ENCODE data around the gene LRRC23.
"Not testable (repeated sequence)": the region's sequence is repeated elsewhere in the genome, so short reads cannot be mapped to it uniquely, and the experiment has no call there.

The LRRC23 gene

DNA sequence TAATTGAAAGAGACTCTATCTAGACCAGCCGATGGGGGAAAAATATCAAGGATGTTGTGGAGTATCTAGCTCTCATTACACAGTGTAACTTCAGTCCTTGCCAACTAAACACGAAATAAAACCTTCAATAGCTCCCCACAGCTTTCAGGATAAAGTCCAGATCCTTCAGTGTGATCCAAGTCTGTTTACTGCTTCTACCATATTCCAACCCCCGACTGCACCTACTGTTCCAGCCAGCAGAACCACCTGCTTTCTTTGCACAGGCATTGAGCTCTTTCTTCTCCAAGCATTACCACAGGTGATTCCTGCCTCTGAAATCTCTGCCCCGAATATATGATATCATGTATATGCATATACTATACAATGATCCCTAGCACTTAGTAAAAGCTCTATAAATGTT, 2.2 kb upstream of the LRRC23 start:
- no peak for DNase-seq (ENCODE audit: low read depth)
- no peak overlapping the region for H3K4me3 ChIP-seq (ENCODE audit: low read depth, low read length)
- TF ChIP-seq, protein P1, sequence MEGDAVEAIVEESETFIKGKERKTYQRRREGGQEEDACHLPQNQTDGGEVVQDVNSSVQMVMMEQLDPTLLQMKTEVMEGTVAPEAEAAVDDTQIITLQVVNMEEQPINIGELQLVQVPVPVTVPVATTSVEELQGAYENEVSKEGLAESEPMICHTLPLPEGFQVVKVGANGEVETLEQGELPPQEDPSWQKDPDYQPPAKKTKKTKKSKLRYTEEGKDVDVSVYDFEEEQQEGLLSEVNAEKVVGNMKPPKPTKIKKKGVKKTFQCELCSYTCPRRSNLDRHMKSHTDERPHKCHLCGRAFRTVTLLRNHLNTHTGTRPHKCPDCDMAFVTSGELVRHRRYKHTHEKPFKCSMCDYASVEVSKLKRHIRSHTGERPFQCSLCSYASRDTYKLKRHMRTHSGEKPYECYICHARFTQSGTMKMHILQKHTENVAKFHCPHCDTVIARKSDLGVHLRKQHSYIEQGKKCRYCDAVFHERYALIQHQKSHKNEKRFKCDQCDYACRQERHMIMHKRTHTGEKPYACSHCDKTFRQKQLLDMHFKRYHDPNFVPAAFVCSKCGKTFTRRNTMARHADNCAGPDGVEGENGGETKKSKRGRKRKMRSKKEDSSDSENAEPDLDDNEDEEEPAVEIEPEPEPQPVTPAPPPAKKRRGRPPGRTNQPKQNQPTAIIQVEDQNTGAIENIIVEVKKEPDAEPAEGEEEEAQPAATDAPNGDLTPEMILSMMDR (IDR thresholded peaks at IDR 0.05; ENCODE audit: low read depth, low read length), result no peak
- TF ChIP-seq, protein P2, sequence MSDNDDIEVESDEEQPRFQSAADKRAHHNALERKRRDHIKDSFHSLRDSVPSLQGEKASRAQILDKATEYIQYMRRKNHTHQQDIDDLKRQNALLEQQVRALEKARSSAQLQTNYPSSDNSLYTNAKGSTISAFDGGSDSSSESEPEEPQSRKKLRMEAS (IDR thresholded peaks at IDR 0.05; ENCODE audit: low read depth, low read length), result no peak
- TF ChIP-seq POLR2A (IDR thresholded peaks at IDR 0.05; ENCODE audit: extremely low read depth, insufficient read length) (no peak), MYC (IDR thresholded peaks at IDR 0.05; ENCODE audit: low read depth, low read length) (no peak)

DNA sequence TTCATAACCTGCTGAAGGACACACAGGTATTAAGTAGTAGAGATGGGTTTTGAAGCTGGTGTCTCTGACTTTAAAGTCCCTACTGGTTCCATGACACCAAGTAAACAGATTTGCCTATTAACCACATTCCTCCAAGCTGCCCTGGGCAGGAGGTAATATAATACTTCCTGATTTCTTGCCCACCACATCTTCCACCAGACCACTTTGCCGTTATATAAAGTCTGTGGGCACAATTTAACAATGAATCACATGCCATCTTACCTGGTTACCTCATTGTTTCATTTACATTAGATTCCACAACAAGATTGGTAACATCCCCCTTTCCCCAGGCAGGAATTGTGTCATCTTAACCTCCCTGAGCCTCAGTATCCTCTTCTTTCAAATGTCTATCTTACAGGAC, 900 bp upstream of the LRRC23 start:
- TF ChIP-seq, protein P2 (IDR thresholded peaks at IDR 0.05; ENCODE audit: low read depth, low read length), result peak; percentile 31; the same call in 1 of the 2 replicates
- 0 out of 2 replicates have a peak, but pooled peaks have one; percentile 31 for TF ChIP-seq MYC (IDR thresholded peaks at IDR 0.05; ENCODE audit: low read depth, low read length)
- TF ChIP-seq, protein P1 (IDR thresholded peaks at IDR 0.05; ENCODE audit: low read depth, low read length), result no peak
- no peak for TF ChIP-seq POLR2A (IDR thresholded peaks at IDR 0.05; ENCODE audit: extremely low read depth, insufficient read length)
- DNase-seq (ENCODE audit: low read depth), result peak; percentile 71
- H3K4me3 ChIP-seq (ENCODE audit: low read depth, low read length), result no peak overlapping the region

DNA sequence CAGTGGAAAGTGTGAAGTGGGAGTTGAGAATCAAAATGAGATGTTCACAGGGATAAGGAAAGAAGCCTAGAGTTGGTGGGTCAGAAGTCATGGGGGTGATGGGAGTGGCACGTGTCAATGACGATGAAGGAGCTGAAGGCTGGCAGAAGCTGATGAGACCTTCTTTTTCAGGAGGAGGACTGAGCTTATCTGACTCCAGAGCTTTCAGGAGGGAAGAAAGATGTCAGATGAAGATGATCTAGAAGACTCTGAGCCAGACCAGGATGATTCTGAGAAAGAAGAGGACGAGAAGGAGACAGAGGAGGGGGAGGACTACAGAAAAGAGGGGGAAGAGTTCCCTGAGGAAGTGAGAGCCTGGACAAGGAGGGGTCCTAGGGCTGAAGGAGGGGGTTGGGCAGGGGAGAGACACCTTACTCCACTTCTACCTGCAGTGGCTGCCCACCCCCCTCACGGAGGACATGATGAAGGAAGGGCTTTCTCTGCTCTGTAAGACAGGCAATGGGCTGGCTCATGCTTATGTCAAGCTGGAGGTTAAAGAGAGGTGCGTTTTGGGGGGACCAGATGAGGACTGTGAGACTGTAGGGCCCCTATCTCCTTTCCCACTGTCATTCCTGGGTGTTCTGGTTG, 905 bp downstream of the LRRC23 start:
- TF ChIP-seq MYC (IDR thresholded peaks at IDR 0.05; ENCODE audit: low read depth, low read length) (no peak), POLR2A (IDR thresholded peaks at IDR 0.05; ENCODE audit: extremely low read depth, insufficient read length) (no peak)
- TF ChIP-seq, protein P1 (IDR thresholded peaks at IDR 0.05; ENCODE audit: low read depth, low read length), result no peak
- TF ChIP-seq, protein P2 (IDR thresholded peaks at IDR 0.05; ENCODE audit: low read depth, low read length), result no peak
- H3K4me3 ChIP-seq (ENCODE audit: low read depth, low read length), result peak overlapping the region; percentile 59
- DNase-seq (ENCODE audit: low read depth), result no peak

DNA sequence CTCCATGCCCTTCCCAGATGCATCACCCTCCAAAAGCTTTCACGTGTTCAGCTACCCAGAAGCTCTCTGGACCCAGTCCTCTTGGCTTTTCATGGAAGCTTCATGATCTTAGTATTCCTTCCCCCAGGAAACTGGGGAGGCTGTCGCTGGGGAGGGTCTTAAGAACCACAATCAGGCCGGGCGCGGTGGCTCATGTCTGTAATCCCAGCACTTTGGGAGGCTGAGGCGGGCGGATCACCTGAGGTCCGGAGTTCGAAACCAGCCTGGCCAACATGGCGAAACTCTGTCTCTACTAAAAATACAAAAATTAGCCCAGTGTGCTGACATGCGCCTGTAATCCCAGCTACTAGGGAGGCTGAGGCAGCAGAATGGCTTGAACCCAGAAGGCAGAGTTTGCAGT, 3.5 kb downstream of the LRRC23 start:
- not testable (repeated sequence) for H3K4me3 ChIP-seq (ENCODE audit: low read depth, low read length); DNase-seq (ENCODE audit: low read depth)

DNA sequence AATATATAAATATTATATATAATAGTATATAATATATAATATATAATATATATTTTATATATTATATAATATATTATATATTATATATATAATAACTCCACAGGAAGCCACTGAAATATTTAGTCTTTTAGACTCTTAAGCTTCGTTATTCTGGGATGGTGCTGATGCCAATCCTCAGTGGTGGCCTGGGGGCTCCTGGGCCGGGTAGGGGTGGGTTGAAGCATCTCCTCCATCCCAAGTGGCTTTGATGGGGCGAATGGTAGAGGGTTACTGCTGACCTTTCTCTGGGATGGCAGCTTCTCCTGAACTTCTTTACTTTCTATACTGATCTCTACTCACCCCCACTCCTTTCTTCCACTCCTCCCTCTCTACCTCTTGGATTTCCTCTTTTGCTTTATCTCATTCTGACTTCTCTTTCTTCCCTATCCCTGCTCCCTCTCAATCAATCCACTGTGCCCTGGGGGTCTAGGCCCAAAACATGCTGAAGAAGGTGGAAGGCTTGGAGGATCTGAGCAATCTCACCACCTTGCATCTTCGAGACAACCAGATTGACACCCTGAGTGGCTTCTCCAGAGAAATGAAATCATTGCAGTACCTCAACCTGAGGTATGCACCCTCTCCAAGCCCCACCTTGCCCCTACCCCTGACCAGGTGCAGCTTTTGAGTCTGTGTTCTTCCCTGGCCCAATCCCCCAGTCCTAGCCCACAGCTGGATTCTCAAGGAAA, 5.0 kb downstream of the LRRC23 start:
- TF ChIP-seq, protein P1 (IDR thresholded peaks at IDR 0.05; ENCODE audit: low read depth, low read length), result no peak
- TF ChIP-seq POLR2A (IDR thresholded peaks at IDR 0.05; ENCODE audit: extremely low read depth, insufficient read length) (no peak), MYC (IDR thresholded peaks at IDR 0.05; ENCODE audit: low read depth, low read length) (no peak)
- TF ChIP-seq, protein P2 (IDR thresholded peaks at IDR 0.05; ENCODE audit: low read depth, low read length), result no peak
- no peak for DNase-seq (ENCODE audit: low read depth)
- H3K4me3 ChIP-seq (ENCODE audit: low read depth, low read length), result no peak overlapping the region

DNA sequence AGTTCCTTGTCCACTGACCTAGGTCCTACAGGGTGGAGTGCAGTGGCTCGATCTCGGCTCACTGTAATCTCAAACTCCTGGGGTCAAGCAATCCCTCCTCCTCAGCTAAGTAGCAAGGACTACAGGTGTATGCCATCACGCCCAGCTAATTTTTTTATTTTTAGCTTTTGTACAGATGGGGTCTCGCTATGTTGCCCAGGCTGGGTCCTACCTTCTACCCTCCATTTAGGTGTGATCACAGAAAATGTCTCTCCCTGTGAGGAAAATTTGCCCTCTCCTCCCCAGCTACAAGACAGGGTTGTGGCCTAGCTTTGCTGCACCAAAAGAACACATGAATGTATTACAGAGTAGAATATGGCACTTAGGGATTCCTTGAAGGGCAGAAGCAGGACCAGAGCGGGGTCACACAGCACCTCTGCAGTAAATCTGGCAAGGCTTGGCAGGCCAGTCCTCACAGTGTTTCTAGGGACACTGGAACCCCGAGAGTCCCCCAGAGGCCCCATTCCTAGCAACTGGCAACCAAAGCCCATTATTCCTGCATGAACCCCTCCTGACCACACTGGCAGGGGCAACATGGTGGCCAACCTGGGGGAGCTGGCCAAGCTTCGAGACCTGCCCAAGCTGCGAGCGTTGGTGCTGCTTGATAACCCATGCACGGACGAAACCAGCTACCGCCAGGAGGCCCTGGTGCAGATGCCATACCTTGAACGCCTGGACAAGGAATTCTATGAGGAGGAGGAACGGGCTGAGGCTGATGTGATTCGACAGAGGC, 7.7 kb downstream of the LRRC23 start:
- H3K4me3 ChIP-seq (ENCODE audit: low read depth, low read length), result no peak overlapping the region
- TF ChIP-seq MYC (IDR thresholded peaks at IDR 0.05; ENCODE audit: low read depth, low read length), result no peak
- no peak for TF ChIP-seq POLR2A (IDR thresholded peaks at IDR 0.05; ENCODE audit: extremely low read depth, insufficient read length)
- no peak for DNase-seq (ENCODE audit: low read depth)
